DOHH2 (cell line): Measurements from ENCODE around the gene DSCAM.

Source experiments
- H3F3A ChIP-seq: fragments of 200-600 bp; sonication (generic), shearing (Covaris generic); 2 replicates; pipeline ENCODE4 v1.6.0; 2016; ENCODE audit warnings: antibody characterized with exemption, mild to moderate bottlenecking; ENCODE audit not compliant: control insufficient read depth, insufficient read depth
- H3K27ac ChIP-seq: fragments of 200-600 bp; sonication (generic); 2 replicates; pipeline ENCODE4 v1.5.1; 2014; ENCODE audit warnings: low read depth, mild to moderate bottlenecking, low read length, moderate library complexity
- H3K27me3 ChIP-seq: fragments of 200-600 bp; sonication (generic); 2 replicates; pipeline ENCODE4 v1.6.1; 2014; ENCODE audit warnings: mild to moderate bottlenecking, low read length, mixed read lengths; ENCODE audit not compliant: control insufficient read depth
- H3K36me3 ChIP-seq: fragments of 200-600 bp; sonication (generic); 2 replicates; pipeline ENCODE4 v1.6.1; 2014; ENCODE audit warnings: mild to moderate bottlenecking, low read length, moderate library complexity, mixed read lengths; ENCODE audit not compliant: control insufficient read depth
- H3K4me1 ChIP-seq: fragments of 200-600 bp; sonication (generic); 2 replicates; pipeline ENCODE4 v1.6.1; 2014; ENCODE audit warnings: mild to moderate bottlenecking, low read length, mixed read lengths; ENCODE audit not compliant: control insufficient read depth
- H3K4me2 ChIP-seq: fragments of 200-600 bp; sonication (generic); 2 replicates; pipeline ENCODE4 v1.6.0; 2014; ENCODE audit warnings: mild to moderate bottlenecking, low read length, moderate library complexity
- H3K4me3 ChIP-seq: fragments of 200-600 bp; sonication (generic); 2 replicates; pipeline ENCODE4 v1.5.1; 2014; ENCODE audit warnings: mild to moderate bottlenecking, low read length, mixed read lengths
- H3K79me2 ChIP-seq: fragments of 200-600 bp; sonication (generic); 2 replicates; pipeline ENCODE4 v1.6.1; 2014; ENCODE audit warnings: mild to moderate bottlenecking, low read length, mixed read lengths; ENCODE audit not compliant: control insufficient read depth
- H3K9me2 ChIP-seq: fragments of 200-600 bp; sonication (generic); replicated peaks from 2 replicates; pipeline ENCODE4 v1.6.1; 2014; ENCODE audit warnings: mild to moderate bottlenecking, low read length, mixed read lengths; ENCODE audit not compliant: control insufficient read depth
- H3K9me3 ChIP-seq: fragments of 200-600 bp; sonication (generic); 2 replicates; pipeline ENCODE4 v1.6.1; 2014; ENCODE audit warnings: antibody characterized with exemption, low read length, mixed read lengths; ENCODE audit not compliant: control insufficient read depth, insufficient read depth
- H4K20me1 ChIP-seq: fragments of 200-600 bp; sonication (generic); 2 replicates; pipeline ENCODE4 v1.6.0; 2014; ENCODE audit warnings: low read depth, mild to moderate bottlenecking, antibody characterized with exemption, low read length, moderate library complexity; ENCODE audit not compliant: control insufficient read depth, insufficient read depth
- CTCF ChIP-seq: fragments of 200-600 bp; sonication (generic); IDR thresholded peaks from one replicate; pipeline ENCODE4 v1.5.1; 2014; ENCODE audit warnings: antibody characterized with exemption, mild to moderate bottlenecking, low read depth, low read length; ENCODE audit not compliant: poor library complexity, severe bottlenecking
- EZH2phosphoT487 ChIP-seq: fragments of 200-600 bp; sonication (generic); IDR thresholded peaks from 2 replicates; pipeline ENCODE4 v1.6.1; 2017; ENCODE audit warnings: borderline replicate concordance, mild to moderate bottlenecking, antibody characterized with exemption, low read length, moderate library complexity, mixed read lengths

The DSCAM gene

DNA sequence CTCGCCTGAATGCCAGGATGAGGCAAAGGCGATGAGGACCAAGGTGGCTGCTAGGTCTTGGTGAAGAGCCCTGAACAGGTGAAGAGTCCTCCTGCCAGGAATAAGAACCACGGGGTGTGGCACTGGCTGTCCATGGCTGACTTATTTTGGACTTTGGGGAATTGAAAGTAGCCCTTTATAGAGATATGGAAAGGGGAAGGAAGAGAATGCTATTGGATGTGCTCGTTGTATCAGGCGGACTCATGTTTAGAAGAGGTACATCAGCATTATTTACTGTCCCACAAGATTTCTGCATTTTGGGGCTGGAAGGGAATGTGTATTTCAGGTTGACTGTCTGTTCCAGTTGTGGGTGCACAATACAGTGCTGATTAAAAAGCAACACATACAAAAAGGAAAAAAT is 465.8 kb downstream of the DSCAM start:
- H3K9me2 ChIP-seq, result no peaks in the 10 kb centered on the region
- H3F3A ChIP-seq, result no peaks in the 10 kb centered on the region
- no peak overlapping the region for H3K27ac ChIP-seq
- no peaks in the 10 kb centered on the region; the same call in 1 of the 2 replicates for H3K79me2 ChIP-seq
- H3K4me1 ChIP-seq, result no peaks in the 10 kb centered on the region
- H4K20me1 ChIP-seq, result no peaks in the 10 kb centered on the region
- H3K27me3 ChIP-seq, result no peaks in the 10 kb centered on the region
- H3K36me3 ChIP-seq, result no peaks in the 10 kb centered on the region
- H3K4me2 ChIP-seq, result no peak overlapping the region
- H3K9me3 ChIP-seq, result no peaks in the 10 kb centered on the region; the same call in 1 of the 2 replicates
- H3K4me3 ChIP-seq, result no peak overlapping the region
- no peak for TF ChIP-seq CTCF
- no peak for TF ChIP-seq EZH2phosphoT487

- Histone ChIP-seq H3K27me3 (no peaks in the 10 kb centered on the region), H3F3A (no peaks in the 10 kb centered on the region), H4K20me1 (no peaks in the 10 kb centered on the region), H3K9me2 (no peaks in the 10 kb centered on the region), H3K4me2 (no peak overlapping the region), H3K9me3 (no peaks in the 10 kb centered on the region; the same call in 1 of the 2 replicates), H3K79me2 (no peaks in the 10 kb centered on the region; the same call in 1 of the 2 replicates), H3K4me1 (no peaks in the 10 kb centered on the region), H3K4me3 (no peak overlapping the region), H3K27ac (no peak overlapping the region), H3K36me3 (no peaks in the 10 kb centered on the region)
- TF ChIP-seq CTCF (no peak), EZH2phosphoT487 (no peak)
Observed at GRCh38 chr21:40379881-40380810, 466.8 kb downstream of the DSCAM start.

GRCh38 chr21:40377135-40377534 is 469.8 kb downstream of the DSCAM start:
- Histone ChIP-seq H4K20me1 (no peaks in the 10 kb centered on the region), H3K4me2 (no peak overlapping the region), H3K79me2 (no peaks in the 10 kb centered on the region; the same call in 1 of the 2 replicates), H3F3A (no peaks in the 10 kb centered on the region), H3K27ac (no peak overlapping the region), H3K36me3 (no peaks in the 10 kb centered on the region), H3K9me3 (no peaks in the 10 kb centered on the region; the same call in 1 of the 2 replicates), H3K4me1 (no peaks in the 10 kb centered on the region), H3K4me3 (no peak overlapping the region), H3K9me2 (no peaks in the 10 kb centered on the region), H3K27me3 (no peaks in the 10 kb centered on the region)
- no peak for TF ChIP-seq CTCF
- no peak for TF ChIP-seq EZH2phosphoT487
